ENCODE measurements around the gene CORO2A. TPM values are rescaled to one million over a fixed set of nuclear protein-coding genes. Genes with fewer than 3 reads are reported as not detected.
"Not testable (repeated sequence)": the region's sequence is repeated elsewhere in the genome, so short reads cannot be mapped to it uniquely, and the experiment has no call there.

The CORO2A gene
- total and polyA plus RNA-seq, 2 of the 13 experiments (the other 11 are each of a cell fraction or from before 2014, with no cell fraction given) = 14.4 to 15.3 TPM

DNA sequence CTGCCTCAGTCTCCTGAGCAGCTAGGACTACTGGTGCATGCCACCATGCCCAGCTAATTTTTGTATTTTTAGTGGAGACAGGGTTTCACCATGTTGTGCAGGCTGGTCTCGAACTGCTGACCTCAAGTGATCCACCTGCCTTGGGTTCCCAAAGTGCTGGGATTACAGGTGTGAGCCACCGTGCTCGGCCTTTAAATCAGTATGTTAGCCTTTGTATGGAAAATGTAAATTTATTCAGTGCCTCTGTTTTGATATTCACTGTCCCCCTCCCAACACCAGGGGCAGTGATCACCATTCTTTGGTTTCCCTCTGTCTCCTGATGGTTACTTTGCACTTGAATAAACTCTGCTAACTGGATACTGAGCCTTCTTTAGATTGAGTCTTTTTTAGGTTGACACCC lies 101.8 kb downstream of the CORO2A start:
- H3K79me2 ChIP-seq (ENCODE audit: insufficient read depth, low read length); POLR2A ChIA-PET; intact Hi-C loops (cut with micrococcal nuclease; ENCODE audit: unreplicated experiment); BruUV-seq (replicated peaks); H4K20me1 ChIP-seq (ENCODE audit: insufficient read depth, low read length); H3K27ac ChIP-seq (ENCODE audit: extremely low read length, insufficient read depth, low read length); H3K4me1 ChIP-seq (ENCODE audit: insufficient read depth, low read length); DNase-seq (ENCODE audit: low spot score); H3K9me3 ChIP-seq (ENCODE audit: low read length); FAIRE-seq; H3K4me3 ChIP-seq (replicated peaks in 1 of 3; ENCODE audit: insufficient read depth in 1 of 3, low read depth in 2 of 3, low read length in 3 of 3); in situ Hi-C loops (cut with HindIII; ENCODE audit: extremely low pct_ligation_motif_present, low pct_unique_long_range_greater_than_20kb); ATAC-seq; H3K4me2 ChIP-seq (ENCODE audit: low read depth, low read length); H2AFZ ChIP-seq (ENCODE audit: low read length); H3K27me3 ChIP-seq (ENCODE audit: control insufficient read depth in 1 of 2, insufficient read depth in 2 of 2, low read length in 2 of 2); H3K9ac ChIP-seq (ENCODE audit: insufficient read depth, low read depth, low read length); CTCF ChIA-PET (ENCODE audit: low intra/inter-chr PET ratio, low total read pairs): not testable (repeated sequence)
- TF ChIP-seq STAG1 (CRISPR knock-in tag; IDR thresholded peaks at IDR 0.05) = 0 out of 2 replicates have a peak, but pooled peaks have one; percentile 18
- peaks cover 6 to 22% of the 10 kb centered on the region in 2 experiments for H3K36me3 ChIP-seq (replicated peaks in 1 of 2; ENCODE audit: control insufficient read depth in 1 of 2, insufficient read depth in 2 of 2, low read length in 2 of 2)
- WGBS (ENCODE audit: low lambda C conversion rate) = 100% methylated on average over 2 of the region's 3 CpGs

DNA sequence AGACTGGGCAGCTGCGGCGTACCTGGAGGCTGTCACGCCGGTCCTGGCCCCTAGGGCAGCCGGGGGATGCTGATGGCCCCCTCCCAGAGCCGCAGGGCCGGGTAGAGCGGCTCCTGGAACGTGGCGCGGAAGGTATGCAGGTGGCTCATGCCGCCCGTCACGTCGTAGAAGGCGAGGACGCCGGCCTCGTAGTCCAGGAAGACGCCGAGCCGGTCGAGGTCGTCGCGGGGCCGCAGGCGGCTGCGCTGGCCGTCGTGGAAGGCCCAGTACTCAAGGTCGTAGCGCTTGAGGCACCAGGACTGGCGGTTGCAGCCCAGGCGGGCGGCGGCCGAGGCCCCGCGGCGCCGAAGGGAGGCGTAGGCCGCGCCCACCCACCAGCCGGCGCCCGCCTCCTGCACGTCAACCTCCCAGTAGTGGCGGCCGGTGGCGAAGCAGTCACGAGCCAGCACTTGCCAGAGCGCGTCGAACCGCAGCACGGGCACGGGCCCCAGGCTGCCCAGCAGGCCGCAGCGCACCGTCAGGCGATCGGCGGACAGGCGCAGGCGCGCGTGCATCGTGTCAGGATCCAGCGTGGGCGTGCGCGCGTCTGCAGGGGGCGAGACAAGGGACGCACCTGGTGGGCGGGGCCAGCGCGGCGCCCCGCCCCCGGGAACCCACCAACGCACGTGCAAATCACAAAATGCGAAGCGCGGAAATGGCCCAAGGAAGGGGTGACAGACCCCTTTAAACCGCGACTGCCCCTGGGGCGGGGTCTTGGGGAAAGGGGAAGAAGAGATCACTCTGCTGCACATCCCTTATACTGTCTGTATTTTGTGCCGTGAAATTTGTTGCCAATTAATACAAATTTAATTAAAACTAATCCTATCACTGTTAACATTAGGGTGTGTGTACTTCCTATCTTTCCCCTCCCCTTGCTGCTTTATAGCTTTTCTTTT lies 104.8 kb downstream of the CORO2A start:
- WGBS (ENCODE audit: low lambda C conversion rate) = 98% methylated on average over 91 of the region's 92 CpGs
- in situ Hi-C loops (cut with HindIII; ENCODE audit: extremely low pct_ligation_motif_present, low pct_unique_long_range_greater_than_20kb) = no loop called here
- H3K4me3 ChIP-seq (replicated peaks in 1 of 3; ENCODE audit: insufficient read depth in 1 of 3, low read depth in 2 of 3, low read length in 3 of 3) = no peak overlapping the region
- peaks cover 5 to 36% of the 10 kb centered on the region in 2 experiments for H3K36me3 ChIP-seq (replicated peaks in 1 of 2; ENCODE audit: control insufficient read depth in 1 of 2, insufficient read depth in 2 of 2, low read length in 2 of 2)
- FAIRE-seq (no peak), ATAC-seq (peak; percentile 37), DNase-seq (ENCODE audit: low spot score) (no peak)
- H3K27me3 ChIP-seq (ENCODE audit: control insufficient read depth in 1 of 2, insufficient read depth in 2 of 2, low read length in 2 of 2) = no peaks in the 10 kb centered on the region
- no peak overlapping the region for H3K4me2 ChIP-seq (ENCODE audit: low read depth, low read length)
- peak; percentile 86 for TF ChIP-seq AGO2 (optimal IDR thresholded peaks at IDR 0.05; ENCODE audit: low read depth, low read length)
- TF ChIP-seq, protein P1, sequence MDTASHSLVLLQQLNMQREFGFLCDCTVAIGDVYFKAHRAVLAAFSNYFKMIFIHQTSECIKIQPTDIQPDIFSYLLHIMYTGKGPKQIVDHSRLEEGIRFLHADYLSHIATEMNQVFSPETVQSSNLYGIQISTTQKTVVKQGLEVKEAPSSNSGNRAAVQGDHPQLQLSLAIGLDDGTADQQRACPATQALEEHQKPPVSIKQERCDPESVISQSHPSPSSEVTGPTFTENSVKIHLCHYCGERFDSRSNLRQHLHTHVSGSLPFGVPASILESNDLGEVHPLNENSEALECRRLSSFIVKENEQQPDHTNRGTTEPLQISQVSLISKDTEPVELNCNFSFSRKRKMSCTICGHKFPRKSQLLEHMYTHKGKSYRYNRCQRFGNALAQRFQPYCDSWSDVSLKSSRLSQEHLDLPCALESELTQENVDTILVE (CRISPR knock-in tag; IDR thresholded peaks at IDR 0.05) = no peak
- intact Hi-C loops (cut with micrococcal nuclease; ENCODE audit: unreplicated experiment) = no loop called here
- ChIA-PET CTCF (ENCODE audit: low intra/inter-chr PET ratio, low total read pairs) (no interaction called here), POLR2A (no interaction called here)
- H3K4me1 ChIP-seq (ENCODE audit: insufficient read depth, low read length) = peaks cover 9% of the 10 kb centered on the region
- no peaks in the 10 kb centered on the region for H4K20me1 ChIP-seq (ENCODE audit: insufficient read depth, low read length)
- H3K27ac ChIP-seq (ENCODE audit: extremely low read length, insufficient read depth, low read length) = no peak overlapping the region
- no peaks in the 10 kb centered on the region for H3K79me2 ChIP-seq (ENCODE audit: insufficient read depth, low read length)
- H3K9me3 ChIP-seq (ENCODE audit: low read length) = no peaks in the 10 kb centered on the region
- no TSS peak for BruUV-seq (replicated peaks)
- H2AFZ ChIP-seq (ENCODE audit: low read length) = no peak overlapping the region
- no peak overlapping the region for H3K9ac ChIP-seq (ENCODE audit: insufficient read depth, low read depth, low read length)

Data from HepG2 (cell line).